ENCODE data around the gene TNFRSF8.

Gene TNFRSF8

GRCh38 chr1:12179111-12179519 lies 116.0 kb downstream of the TNFRSF8 start:
- Mint-ChIP-seq H3K36me3 (ENCODE audit: low read depth) (peaks cover 43% of the 10 kb centered on the region), H3K27ac (peak overlapping the region; percentile 85), H3K27me3 (ENCODE audit: low read depth) (no peaks in the 10 kb centered on the region), H3K9me3 (no peaks in the 10 kb centered on the region), H3K4me1 (ENCODE audit: low read depth) (peaks cover 58% of the 10 kb centered on the region), H3K4me3 (peak overlapping the region; percentile 74)
- DNase-seq (ENCODE audit: low spot score) = peak; percentile 80

- Mint-ChIP-seq H3K36me3 (ENCODE audit: low read depth) (peaks cover 43% of the 10 kb centered on the region), H3K4me3 (peak overlapping the region; percentile 74), H3K27ac (peak overlapping the region; percentile 85), H3K9me3 (no peaks in the 10 kb centered on the region), H3K4me1 (ENCODE audit: low read depth) (peaks cover 54% of the 10 kb centered on the region), H3K27me3 (ENCODE audit: low read depth) (no peaks in the 10 kb centered on the region)
- no peak for DNase-seq (ENCODE audit: low spot score)
Measured at GRCh38 chr1:12179676-12180075, 116.6 kb downstream of the TNFRSF8 start.

GRCh38 chr1:12180315-12180714 lies 117.2 kb downstream of the TNFRSF8 start:
- no peak overlapping the region for H3K4me3 Mint-ChIP-seq
- peak overlapping the region; percentile 28 for H3K27ac Mint-ChIP-seq
- H3K36me3 Mint-ChIP-seq (ENCODE audit: low read depth) = peaks cover 42% of the 10 kb centered on the region
- H3K9me3 Mint-ChIP-seq = no peaks in the 10 kb centered on the region
- no peak for DNase-seq (ENCODE audit: low spot score)
- no peaks in the 10 kb centered on the region for H3K27me3 Mint-ChIP-seq (ENCODE audit: low read depth)
- peaks cover 51% of the 10 kb centered on the region for H3K4me1 Mint-ChIP-seq (ENCODE audit: low read depth)

- H3K4me3 Mint-ChIP-seq = no peak overlapping the region
- H3K9me3 Mint-ChIP-seq = no peaks in the 10 kb centered on the region
- DNase-seq (ENCODE audit: low spot score) = no peak
- H3K27ac Mint-ChIP-seq = peak overlapping the region; percentile 12
- no peaks in the 10 kb centered on the region for H3K27me3 Mint-ChIP-seq (ENCODE audit: low read depth)
- peaks cover 47% of the 10 kb centered on the region for H3K4me1 Mint-ChIP-seq (ENCODE audit: low read depth)
- H3K36me3 Mint-ChIP-seq (ENCODE audit: low read depth) = peaks cover 39% of the 10 kb centered on the region
Measured at GRCh38 chr1:12180903-12181302, 117.8 kb downstream of the TNFRSF8 start.

DNA sequence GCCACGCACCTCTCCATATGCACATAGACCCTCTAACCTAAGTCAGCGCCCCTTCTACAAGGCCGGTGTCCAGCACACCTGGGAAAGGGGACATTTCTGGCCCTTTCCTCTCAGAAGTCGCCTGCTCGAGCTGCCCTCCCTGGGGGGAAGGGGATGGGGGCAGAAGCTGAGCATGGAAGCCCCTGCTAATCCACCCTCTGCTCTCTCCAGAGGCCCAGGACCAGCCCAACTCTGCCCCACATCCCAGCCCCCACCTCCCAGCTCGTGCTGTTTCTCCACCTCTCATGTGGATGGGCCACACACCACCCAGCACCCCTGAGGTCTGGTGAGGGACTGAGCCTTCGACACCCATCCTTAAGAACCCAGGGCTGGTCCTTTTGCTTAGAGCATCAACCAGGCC lies 118.5 kb downstream of the TNFRSF8 start:
- H3K4me1 Mint-ChIP-seq (ENCODE audit: low read depth) = peaks cover 41% of the 10 kb centered on the region
- no peak for DNase-seq (ENCODE audit: low spot score)
- H3K36me3 Mint-ChIP-seq (ENCODE audit: low read depth) = peaks cover 32% of the 10 kb centered on the region
- H3K27ac Mint-ChIP-seq = no peak overlapping the region
- no peak overlapping the region for H3K4me3 Mint-ChIP-seq
- H3K27me3 Mint-ChIP-seq (ENCODE audit: low read depth) = no peaks in the 10 kb centered on the region
- no peaks in the 10 kb centered on the region for H3K9me3 Mint-ChIP-seq

DNA sequence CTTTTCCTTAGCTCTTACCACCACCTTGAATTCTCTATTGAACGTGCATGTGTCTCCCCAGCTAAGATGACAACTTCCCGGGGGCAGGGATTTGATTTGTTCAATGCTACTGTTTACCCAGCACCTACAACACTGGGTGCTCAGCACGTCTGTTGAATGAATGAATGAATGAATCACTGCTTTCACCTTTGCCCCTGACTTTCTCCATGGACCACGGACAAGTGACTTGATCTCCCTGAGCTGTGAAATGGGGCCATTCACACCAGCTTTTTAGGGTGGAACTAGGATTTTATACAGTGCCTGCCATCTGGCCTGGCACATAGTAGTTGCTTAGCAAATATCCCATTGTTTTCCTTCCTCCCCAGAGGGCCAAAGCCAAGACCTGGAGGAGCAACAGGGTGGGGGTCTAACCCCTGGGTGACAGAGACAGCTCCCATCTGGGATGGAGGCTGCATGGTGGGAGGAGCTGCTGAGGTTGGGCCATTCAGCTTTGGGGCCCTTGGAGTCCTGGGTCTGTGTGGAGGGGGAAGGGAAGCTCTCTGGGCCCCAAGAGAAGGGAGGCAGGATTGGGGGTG lies 119.4 kb downstream of the TNFRSF8 start:
- peak overlapping the region; percentile 22 for H3K27ac Mint-ChIP-seq
- H3K27me3 Mint-ChIP-seq (ENCODE audit: low read depth) = no peaks in the 10 kb centered on the region
- peaks cover 32% of the 10 kb centered on the region for H3K36me3 Mint-ChIP-seq (ENCODE audit: low read depth)
- no peak for DNase-seq (ENCODE audit: low spot score)
- H3K4me1 Mint-ChIP-seq (ENCODE audit: low read depth) = peaks cover 37% of the 10 kb centered on the region
- H3K9me3 Mint-ChIP-seq = no peaks in the 10 kb centered on the region
- no peak overlapping the region for H3K4me3 Mint-ChIP-seq

DNA sequence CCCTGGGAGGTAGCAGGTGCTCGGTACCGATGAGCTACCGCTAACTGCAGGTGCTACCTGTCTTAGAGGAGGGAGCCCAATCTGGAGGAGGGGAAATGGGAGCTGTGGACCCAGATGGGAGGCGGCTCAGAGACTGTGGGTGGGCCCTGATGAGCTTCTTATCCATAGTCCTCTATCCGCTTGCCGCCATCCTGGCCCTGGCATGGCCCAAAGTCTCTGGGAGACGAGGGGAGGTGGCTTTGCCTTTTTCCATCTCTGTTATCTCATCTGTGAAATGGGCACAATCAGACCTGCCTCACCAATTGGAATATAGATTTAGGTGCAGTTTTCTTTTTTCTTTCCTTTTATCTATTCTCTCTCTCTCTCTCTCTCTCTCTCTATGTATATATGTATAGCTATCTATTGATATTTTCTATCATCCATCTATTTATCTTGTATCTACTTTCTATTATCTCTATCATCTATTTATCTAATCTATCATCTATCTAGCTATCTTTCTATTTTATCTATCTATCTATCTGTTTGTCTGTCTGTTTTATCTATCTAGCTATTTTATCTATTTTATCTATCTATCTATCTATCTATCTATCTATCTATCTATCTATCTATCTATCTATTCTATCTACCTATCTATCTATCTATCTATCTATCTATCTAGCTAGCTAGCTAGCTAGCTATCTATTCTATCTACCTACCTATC lies 120.1 kb downstream of the TNFRSF8 start:
- Mint-ChIP-seq H3K4me3 (no peak overlapping the region), H3K9me3 (no peaks in the 10 kb centered on the region), H3K27ac (no peak overlapping the region), H3K36me3 (ENCODE audit: low read depth) (peaks cover 27% of the 10 kb centered on the region), H3K27me3 (ENCODE audit: low read depth) (no peaks in the 10 kb centered on the region), H3K4me1 (ENCODE audit: low read depth) (peaks cover 31% of the 10 kb centered on the region)
- DNase-seq (ENCODE audit: low spot score) = no peak

DNA sequence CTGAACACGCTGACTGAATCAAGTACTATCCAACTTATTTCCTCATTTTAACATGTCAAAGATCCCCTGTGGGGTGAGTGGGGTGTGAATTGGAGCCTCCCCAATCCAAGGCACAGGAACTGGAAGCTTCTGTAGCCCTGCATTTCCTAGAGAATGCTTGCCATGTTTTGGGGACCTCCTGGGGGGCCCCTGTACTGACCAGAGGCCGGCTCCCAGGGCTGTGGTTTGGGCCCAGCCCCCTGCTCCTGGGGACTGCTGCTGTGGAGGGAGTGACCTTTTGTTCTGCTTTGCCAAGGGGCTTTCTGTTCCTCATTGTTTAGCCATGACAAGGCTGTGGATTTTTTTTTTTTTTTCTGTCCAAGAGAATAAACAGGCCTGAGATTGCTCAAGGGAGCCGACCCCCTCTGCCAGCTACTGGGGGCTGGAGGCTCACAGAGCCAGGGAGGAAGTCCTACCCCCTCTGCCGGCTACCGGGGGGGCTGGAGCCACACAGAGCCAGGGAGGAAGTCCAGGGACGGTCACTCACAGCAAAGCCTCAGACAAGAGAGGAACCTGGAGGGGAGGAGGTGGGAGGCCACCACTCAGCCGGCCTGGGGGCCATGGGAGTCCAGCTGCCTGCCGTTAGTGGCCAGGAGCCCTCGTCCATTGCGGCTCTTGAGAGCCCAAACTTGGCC lies 121.0 kb downstream of the TNFRSF8 start:
- H3K27me3 Mint-ChIP-seq (ENCODE audit: low read depth) = no peaks in the 10 kb centered on the region
- no peak overlapping the region for H3K4me3 Mint-ChIP-seq
- peaks cover 24% of the 10 kb centered on the region for H3K4me1 Mint-ChIP-seq (ENCODE audit: low read depth)

DNA sequence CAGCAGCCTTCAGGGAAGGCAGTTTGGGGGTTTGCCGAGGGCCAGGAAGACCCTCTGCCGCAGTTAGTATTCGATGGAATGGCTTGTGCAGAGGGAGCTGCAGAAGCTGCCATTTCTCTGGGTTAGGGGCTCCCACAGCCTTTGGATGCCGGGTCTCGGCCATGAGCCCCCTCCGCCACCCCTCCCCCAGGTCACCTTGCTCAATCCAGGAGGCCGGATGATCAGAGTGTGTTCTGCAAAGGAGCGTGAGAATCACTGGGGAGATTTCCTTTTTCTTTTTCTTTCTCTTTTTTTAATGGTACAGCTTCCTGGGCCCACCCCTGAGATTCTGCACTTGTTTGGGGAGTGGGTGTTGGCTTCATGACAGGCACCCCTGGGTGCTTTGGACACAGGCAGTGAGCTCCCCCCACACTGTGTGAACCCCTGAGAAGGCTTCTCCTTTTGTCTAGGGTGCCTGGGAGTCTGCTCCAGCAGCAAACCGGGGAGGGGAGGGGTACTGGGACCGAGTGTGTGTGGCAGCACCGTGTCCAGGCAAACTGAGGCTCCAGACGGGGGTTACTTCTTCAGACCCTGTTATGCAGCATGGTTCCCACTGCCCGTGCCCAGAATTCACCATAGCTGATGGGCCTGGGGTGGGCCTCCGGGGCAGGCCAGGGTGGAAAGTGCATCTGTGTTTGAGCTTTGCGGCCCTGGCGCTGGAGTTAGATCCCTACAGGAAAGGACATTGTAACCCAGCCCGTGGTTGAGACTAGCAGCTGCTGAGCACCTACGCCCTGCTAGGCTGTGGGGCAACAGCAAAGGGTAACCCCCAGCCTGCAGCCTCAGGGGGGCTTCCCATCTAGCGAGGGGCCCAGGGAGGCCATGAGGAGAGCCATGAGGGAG lies 122.2 kb downstream of the TNFRSF8 start:
- H3K36me3 Mint-ChIP-seq (ENCODE audit: low read depth) = peaks cover 26% of the 10 kb centered on the region

More for the DNA sequence above, 121.0 kb downstream of the TNFRSF8 start:
- Mint-ChIP-seq H3K9me3 (no peaks in the 10 kb centered on the region), H3K36me3 (ENCODE audit: low read depth) (peaks cover 22% of the 10 kb centered on the region), H3K27ac (no peak overlapping the region)
- no peak for DNase-seq (ENCODE audit: low spot score)

GRCh38 chr1:12185918-12186678 lies 123.0 kb downstream of the TNFRSF8 start:
- no peak for DNase-seq (ENCODE audit: low spot score)
- Mint-ChIP-seq H3K36me3 (ENCODE audit: low read depth) (peaks cover 27% of the 10 kb centered on the region), H3K4me3 (no peak overlapping the region), H3K9me3 (no peaks in the 10 kb centered on the region), H3K4me1 (ENCODE audit: low read depth) (peaks cover 25% of the 10 kb centered on the region), H3K27me3 (ENCODE audit: low read depth) (no peaks in the 10 kb centered on the region), H3K27ac (peak overlapping the region; percentile 35)

More for the DNA sequence above, 122.2 kb downstream of the TNFRSF8 start:
- no peaks in the 10 kb centered on the region for H3K9me3 Mint-ChIP-seq
- no peak for DNase-seq (ENCODE audit: low spot score)
- no peak overlapping the region for H3K4me3 Mint-ChIP-seq
- no peaks in the 10 kb centered on the region for H3K27me3 Mint-ChIP-seq (ENCODE audit: low read depth)
- H3K4me1 Mint-ChIP-seq (ENCODE audit: low read depth) = peaks cover 25% of the 10 kb centered on the region
- no peak overlapping the region for H3K27ac Mint-ChIP-seq

DNA sequence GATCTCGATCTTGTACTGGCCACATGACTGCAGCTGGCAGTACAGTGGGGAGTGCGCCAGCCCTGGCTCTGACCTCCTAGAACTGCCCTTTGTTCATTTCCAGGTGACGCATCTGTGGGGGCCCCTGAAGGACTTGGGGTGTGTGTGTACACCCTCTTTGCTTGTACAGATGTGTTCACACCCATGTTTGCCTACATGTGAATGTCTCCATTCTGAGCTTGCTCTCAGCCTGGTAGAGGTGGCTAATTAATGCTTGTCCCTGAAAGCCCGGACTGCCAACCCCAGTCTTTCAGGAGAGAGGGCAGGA lies 123.5 kb downstream of the TNFRSF8 start:
- Mint-ChIP-seq H3K4me3 (no peak overlapping the region), H3K9me3 (no peaks in the 10 kb centered on the region), H3K27ac (no peak overlapping the region), H3K4me1 (ENCODE audit: low read depth) (peaks cover 25% of the 10 kb centered on the region), H3K27me3 (ENCODE audit: low read depth) (no peaks in the 10 kb centered on the region), H3K36me3 (ENCODE audit: low read depth) (peaks cover 27% of the 10 kb centered on the region)
- DNase-seq (ENCODE audit: low spot score) = no peak

DNA sequence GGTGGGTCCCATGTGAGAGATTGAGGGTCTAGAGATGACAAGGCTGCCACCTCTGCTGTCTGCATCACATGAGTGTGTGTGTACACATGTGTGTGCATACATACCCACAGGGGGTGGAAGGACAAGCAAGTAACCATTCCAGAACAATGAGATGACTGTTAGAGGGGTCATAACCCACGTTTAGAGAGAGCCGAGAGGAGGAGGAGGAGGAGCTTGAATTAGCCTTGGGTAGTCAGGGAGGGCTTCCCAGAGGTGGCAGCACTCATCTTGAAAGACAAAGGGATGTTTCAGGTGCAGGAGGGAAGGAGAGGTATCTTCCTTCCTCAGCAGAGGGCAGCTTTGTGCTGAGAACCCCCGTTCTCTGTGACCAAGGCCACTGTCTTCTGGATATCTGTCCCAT lies 125.0 kb downstream of the TNFRSF8 start:
- no peaks in the 10 kb centered on the region for H3K9me3 Mint-ChIP-seq
- H3K36me3 Mint-ChIP-seq (ENCODE audit: low read depth) = peaks cover 31% of the 10 kb centered on the region
- H3K27ac Mint-ChIP-seq = no peak overlapping the region
- no peak overlapping the region for H3K4me3 Mint-ChIP-seq
- peaks cover 15% of the 10 kb centered on the region for H3K4me1 Mint-ChIP-seq (ENCODE audit: low read depth)
- no peaks in the 10 kb centered on the region for H3K27me3 Mint-ChIP-seq (ENCODE audit: low read depth)
- no peak for DNase-seq (ENCODE audit: low spot score)

DNA sequence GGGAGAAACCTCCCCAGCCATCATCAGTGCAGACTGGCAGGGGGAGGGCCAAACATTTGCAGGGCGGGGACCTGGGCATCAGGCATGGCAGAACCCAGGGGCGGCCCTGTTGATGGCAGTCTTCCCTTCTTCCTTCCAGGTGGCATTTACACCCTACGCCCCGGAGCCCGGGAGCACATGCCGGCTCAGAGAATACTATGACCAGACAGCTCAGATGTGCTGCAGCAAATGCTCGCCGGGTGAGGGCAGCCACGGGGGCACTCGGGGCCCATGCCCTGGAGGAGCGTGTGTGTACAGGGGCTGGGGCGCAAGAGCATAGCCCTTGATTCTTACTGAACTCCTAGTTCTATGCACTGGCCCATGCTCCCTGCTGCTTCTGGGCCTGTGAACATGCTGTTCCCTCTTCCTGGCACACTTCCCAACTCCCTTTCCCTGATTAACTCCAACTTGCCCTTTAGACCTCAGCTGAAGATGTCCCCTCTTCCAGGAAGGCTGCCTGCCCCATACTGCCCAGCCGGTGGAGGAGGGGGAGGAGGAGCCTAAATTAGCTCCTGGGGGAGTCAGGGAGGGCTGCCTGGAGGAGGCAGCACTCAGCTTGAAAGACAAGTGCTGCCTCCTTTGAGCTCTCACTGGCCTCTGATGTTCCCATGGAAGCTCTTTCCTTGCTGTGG lies 125.7 kb downstream of the TNFRSF8 start:
- Mint-ChIP-seq H3K4me1 (ENCODE audit: low read depth) (peaks cover 12% of the 10 kb centered on the region), H3K4me3 (no peak overlapping the region), H3K27me3 (ENCODE audit: low read depth) (no peaks in the 10 kb centered on the region), H3K9me3 (no peaks in the 10 kb centered on the region), H3K27ac (no peak overlapping the region), H3K36me3 (ENCODE audit: low read depth) (peaks cover 32% of the 10 kb centered on the region)
- DNase-seq (ENCODE audit: low spot score) = no peak
